Left renal pelvis (tissue), 4 donors: ENCODE results near the gene FAM110A. TPM values are rescaled to one million over a fixed set of nuclear protein-coding genes. Genes with fewer than 3 reads are reported as not detected.
A peak's percentile ranks its signal among the peaks of the same experiment; 100 is the strongest.
"Not testable (repeated sequence)": the region's sequence is repeated elsewhere in the genome, so short reads cannot be mapped to it uniquely, and the experiment has no call there.

Experiments used
- DNase-seq, 4 donors: peaks; one replicate each; pipeline ENCODE4 v3.0.0-alpha.2; 2013; ENCODE audit warnings: low read depth in 4 of 4, low spot score in 3 of 4
- polyA plus RNA-seq, 4 donors: library from polyadenylated mRNA; unstranded; fragments of 120-200 nt; gene quantifications; one replicate each; pipeline ENCODE4 v1.2.1, GENCODE V29; 2013; ENCODE audit not compliant: insufficient read length in 4 of 4

Gene FAM110A
- 10 to 100 TPM in 1 of 4 donors, 1 to 10 TPM in 3; 5.0 to 13.2 (median 7.9) TPM for polyA plus RNA-seq

DNA sequence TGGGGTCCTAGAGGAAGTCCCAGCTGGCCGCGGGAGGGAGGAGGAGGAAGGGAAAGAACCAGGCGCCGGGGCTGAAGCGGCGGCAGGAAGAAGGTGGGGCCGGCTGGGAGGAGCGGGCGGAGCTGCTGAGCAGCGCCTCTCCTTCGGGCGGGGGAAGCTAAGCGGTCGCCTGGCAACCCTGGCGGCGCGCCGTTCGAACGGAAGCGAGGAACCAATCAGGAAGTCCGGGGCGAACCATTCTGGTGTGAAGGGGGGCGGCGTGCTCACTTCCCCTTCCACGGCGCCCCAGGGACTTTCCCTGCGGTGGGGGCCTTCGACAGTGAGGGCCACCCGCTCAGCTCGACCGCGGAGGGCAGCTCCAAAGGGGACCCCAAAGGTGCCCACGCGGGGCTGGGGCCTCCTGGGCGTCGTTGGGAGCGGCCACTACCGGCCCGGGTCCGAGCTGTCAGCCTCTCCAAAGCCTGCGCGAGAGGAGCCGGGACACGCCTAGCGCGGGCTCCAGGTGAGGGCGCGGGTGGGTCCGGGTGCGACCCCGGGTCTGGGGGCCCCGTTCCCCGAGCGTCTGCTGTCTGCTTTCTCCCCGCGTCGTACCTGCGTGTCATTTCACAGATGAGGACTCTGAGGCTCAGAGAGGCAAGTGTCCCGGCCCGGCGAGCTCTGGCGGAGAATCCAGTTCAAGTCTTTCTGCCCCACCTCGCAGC, at the start of gene FAM110A:
Gene FAM110A, plus strand, starts transcription at position 266 of the 701 bp plus-strand sequence. CDS start 11,090 bp downstream, outside the sequence.
- peak; percentile 84 to 88 (median 85) for DNase-seq

DNA sequence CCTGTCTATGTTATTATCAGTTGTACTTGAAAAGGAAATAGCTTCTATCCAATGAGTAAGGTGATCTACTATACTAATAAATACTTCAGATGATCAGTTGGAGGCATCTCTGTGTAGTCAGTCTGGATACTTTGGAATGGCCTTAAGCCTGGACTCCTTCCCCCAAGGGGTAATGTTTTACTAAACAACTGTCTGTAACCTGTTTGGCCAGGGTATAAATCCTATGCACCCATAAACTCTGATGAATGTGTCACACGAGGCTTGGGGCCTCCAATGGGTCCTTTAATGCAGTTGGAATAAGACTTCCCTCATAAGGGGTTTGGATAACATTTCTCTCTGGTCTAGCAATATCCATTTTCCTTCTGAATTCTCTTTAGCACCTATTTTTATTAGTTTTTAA, 45.7 kb upstream of the FAM110A start:
- DNase-seq: no peak

DNA sequence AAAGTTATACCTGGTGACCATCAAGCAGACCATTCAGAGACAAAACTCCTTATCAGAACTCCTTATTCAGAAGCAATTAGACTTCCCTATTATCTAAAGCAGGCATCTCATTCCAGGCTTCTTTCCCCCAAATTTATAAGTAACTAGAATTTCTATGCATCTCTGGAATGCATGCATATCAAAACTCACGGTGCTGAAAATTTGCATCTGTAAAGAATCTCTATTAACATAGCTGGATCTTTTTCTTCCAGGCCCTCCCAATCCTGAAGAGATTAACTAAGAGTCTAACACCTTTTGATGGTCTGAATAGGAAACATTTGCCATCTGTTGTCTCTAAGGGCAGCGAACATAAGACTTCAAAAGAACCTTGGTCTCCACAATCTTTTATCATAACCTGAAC, 42.5 kb upstream of the FAM110A start:
- DNase-seq: no peak

DNA sequence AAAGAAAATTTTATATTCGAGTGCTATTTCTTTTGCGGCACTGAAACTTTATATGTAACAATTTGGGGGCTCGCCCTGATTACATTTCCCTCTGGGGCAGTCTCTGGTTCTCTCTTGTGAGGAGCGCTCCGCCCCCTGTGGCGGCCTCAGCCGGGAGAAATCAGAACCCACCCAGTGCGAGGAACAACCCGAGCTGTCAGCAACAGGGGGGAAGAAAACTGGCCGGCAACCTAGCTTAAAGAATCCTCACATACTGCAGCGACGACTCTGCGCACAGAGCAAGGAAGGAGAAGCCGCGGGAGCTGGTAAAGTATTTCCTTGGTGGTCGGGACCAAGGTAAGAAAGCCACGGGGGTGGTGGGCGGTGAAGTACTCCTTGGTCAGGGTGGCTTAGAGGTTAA, 41.3 kb upstream of the FAM110A start:
- no peak for DNase-seq

DNA sequence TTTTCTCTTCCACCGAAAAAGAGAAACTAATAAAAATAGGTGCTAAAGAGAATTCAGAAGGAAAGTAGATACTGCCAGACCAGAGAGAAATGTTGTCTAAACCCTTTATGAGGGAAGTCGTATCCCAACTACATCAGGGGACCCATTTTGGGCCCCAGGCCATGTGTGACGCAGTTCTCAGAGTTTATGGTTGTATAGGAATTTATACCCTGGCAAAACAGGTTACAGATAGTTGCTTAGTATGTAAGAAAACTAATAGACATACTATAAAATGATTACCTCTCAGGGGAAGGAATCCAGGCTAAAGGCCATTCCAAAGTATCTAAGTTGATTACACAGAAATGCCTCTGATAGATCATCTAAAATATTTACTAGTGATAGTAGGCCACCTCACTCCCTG, 36.6 kb upstream of the FAM110A start:
- DNase-seq: no peak

DNA sequence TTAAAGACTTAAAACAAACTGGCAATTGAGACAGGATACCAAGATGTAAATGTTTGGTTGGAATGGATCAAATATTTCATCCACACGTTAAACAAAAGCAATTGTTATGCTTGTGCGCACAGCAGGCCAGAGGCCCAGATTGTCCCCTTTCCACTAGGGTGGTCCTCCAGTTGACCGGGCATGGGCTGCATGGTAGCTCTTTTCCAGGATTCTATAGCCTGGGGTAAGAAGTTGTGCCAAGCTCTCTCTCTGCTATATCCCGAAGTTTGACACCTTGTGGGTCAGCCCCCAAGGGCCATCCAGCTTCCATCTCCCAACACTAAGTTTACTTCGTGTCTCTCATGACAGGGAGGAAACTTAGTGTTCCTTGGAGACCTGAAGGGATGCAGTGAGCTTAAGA, 34.8 kb upstream of the FAM110A start:
- DNase-seq: not testable (repeated sequence)

DNA sequence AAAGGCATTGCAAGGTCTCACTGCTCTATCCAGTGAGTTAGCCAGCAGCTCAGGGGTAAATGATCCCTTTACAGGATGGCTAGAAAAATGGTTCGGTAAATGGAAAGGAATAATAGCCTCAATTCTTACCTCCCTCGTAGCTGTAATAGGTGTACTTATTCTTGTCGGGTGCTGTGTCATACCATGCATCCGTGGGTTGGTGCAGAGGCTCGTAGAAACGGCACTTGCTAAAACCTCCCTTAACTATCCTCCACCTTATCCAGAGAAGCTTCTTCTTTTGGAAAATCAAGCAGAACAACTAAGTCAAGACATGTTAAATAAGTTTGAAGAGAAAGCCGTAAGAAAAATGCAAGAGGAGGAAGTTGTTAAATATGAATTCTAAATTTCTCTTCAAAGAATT, 33.5 kb upstream of the FAM110A start:
- DNase-seq: not testable (repeated sequence)

DNA sequence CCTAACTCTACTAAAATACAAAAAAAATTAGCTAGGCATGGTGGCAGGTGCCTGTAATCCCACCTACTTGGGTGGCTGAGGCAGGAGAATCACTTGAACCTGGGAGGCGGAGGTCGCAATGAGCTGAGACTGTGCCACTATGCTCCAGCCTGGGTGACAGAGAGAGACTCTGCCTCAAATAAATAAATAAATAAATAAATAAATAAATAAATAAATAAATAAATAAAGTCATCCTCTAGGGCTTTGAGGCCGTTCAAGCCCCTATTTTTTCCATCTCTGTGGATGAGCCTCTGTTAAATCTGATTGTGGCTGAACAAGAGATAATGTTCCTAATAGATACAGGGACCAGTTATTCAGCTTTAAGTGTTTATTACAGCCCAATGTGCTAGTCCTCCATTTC, 31.8 kb upstream of the FAM110A start:
- no peak for DNase-seq

DNA sequence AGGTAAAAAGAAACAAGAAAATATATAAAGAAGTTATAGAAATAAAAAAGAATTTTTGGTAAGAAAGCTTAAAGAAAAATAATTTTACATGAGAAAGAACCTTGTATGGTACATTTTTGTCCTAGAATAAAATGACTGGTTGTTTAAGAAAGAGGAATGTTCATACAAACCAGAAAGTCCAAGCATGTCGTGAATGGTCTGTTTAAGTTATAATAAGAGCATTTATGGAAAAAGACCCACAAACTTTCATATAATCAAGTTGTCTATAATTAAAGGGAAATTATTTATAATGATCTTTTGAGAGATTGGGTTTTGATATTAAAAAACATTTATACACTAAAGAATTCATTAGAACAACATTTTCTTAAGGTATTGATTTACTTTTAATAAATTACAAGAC, 27.8 kb upstream of the FAM110A start:
- DNase-seq: no peak

DNA sequence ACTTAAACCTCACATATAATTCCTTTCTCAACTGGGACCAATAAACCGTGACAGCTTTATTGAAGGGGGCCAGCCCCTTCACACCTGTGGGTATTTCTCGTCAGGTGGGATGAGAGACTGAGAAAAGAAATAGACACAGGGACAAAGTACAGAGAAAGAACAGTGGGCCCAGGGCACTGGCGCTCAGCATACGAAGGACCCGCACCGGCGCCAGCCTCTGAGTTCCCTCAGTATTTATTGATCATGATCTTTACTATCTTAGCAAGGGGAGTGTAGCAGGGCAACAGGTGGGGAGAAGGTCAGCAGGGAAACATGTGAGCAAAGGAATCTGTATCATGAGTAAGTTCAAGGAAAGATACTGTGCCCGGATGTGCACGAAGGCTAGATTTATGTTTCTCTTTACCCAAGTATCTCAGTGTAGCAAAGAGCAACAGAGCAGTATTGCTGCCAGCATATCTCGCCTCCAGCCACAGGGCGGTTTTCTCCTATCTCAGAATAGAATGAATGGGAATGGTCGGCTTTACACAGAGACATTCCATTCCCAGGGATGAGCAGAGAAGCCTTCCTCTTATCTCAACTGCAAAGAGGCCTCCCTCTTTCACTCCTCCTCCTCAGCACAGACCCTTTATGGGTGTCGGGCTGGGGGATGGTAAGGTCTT, 21.6 kb upstream of the FAM110A start:
- DNase-seq: not testable (repeated sequence)

DNA sequence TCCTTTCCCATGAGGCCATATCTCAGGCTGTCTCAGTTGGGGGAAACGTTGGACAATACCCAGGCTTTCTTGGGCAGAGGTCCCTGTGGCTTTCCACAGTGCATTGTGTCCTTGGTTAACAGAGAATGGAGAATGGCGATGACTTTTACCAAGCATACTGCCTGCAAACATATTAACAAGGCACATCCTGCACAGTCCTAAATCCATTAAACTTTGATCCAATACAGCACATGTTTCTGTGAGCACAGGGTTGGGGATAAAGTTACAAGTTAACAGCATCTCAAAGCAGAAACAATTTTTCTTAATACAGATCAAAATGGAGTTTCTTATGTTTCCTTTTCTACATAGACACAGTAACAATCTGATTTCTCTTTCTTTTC, 21.1 kb upstream of the FAM110A start:
- DNase-seq: not testable (repeated sequence)

DNA sequence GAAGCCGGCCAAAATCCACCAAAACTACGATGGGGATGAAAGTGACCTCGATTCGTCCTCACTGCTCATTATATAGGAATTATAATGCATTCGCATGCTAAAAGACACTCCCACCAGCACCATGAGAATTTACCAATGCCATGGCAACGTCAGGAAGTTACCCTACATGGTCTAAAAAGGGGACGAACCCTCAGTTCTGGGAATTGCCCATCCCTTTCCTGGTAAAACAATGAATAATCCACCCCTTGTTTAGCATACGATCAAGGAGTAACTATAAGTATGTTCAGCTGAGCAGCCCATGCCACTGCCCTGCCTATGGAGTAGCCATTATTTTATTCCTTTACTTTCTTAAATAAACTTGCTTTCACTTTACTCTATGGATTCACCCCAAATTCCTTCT, 20.1 kb upstream of the FAM110A start:
- no peak for DNase-seq

DNA sequence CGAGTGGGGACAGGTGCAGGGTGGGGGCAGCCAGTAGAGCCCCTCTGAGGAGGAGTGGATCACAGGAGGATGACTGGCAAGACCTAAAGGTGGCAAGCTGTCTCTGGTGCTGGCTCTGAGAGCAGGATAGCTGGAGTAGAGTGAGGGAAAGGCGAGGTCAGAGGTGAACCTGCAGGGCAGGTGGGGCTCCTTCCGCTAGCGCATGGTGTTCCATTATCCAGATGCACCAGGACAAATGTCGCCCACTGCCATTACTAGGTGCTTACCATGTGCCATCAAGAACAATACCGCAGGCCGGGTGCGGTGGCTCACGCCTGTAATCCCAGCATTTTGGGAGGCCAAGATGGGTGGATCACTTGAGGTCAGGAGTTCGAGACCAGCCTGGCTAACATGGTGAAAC, 18.3 kb upstream of the FAM110A start:
- no peak for DNase-seq

DNA sequence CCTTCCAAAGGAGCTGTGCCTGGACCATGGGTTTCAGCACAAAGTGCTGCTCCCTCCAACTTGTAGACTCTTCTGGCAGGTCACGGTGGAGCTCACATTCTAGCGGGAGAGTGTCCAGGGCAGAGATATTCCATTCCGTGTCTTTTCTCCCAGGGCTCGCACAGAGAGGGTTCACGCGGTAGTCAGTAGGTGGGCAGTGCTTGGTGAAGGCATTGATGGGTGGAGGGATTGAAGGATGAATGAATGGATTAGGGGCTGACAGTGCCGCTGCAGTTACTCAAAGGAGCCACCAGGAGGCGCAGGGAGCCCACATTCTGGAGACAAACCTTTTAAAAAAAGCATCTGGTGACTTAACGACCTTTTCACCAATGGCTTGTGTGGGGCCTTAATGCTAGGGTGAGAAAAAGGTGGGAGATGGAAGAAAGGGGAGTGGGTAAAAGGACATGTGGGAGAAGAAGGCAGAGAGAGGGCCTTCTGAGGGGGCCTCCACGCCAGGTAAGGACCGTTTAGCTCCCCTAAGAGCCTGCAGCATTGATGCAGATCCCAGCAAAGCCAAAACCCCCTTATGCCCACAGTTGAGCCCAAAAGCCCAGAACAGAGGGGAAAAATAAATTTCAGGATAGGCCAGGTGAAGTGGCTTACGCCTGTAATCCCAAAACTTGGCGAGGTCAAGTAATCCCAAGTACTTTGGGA, 17.5 kb upstream of the FAM110A start:
- DNase-seq: peak in 2 of 4 donors; percentile 22 to 26

DNA sequence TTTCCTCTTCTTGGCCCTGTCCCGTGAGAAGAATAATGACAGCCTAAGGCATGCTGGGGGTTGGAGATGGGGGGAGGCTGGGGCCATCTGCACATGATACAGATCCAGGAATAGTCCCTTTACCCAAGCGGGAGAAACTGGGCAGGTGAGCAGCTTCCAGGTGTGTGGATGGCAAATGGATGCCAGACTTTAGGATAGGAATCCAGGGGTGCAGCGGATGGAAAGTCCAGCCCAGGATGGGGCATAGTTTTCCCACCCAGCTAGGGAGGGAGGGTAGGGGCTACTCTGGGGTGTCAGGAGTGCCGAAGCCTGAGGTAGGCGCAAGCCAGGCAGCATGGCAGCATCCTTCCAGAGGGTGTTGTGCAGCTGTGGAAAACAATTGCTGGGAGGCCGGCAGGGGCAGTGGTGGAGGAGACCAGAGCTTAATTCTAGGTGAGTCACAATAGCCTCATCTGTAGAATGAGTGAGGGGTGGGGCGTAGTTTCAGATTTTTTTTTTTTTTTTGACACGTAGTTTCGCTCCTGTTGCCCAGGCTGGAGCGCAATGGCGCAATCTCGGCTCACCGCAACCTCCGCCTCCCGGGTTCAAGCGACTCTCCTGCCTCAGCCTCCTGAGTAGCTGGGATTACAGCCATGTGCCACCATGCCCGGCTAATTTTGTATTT, 15.4 kb upstream of the FAM110A start:
- no peak for DNase-seq

DNA sequence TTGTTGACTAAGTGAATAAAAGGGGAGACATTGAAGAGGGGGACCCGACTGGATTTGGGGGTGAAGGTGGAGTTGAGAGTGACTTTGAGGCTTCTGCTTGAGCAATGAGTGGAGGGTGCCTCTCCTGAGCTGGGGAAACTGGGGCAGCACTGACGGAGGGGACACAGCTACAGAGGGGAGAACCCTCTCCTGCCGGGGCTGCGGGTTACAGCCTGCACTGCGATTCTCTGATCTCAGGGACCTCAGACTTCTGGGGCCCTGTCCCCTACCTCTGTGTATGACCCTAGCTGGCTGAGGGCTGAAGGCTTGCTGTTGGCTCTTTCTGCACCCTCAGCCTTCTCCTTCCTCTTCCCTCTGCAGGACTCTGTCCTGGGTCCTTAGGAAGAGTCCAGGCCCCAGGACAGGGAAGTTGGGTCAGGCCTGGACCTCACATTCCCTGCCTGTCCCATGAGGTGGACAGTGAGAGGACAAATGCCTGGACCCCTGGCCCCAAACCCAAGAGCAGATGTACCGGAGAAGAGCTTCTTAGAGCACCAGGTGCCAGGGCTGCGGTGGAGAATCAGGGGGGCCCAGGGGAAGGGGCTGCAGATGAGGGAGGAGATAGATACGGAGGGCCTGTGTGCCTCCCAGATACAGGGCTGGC, 13.7 kb upstream of the FAM110A start:
- DNase-seq: no peak

DNA sequence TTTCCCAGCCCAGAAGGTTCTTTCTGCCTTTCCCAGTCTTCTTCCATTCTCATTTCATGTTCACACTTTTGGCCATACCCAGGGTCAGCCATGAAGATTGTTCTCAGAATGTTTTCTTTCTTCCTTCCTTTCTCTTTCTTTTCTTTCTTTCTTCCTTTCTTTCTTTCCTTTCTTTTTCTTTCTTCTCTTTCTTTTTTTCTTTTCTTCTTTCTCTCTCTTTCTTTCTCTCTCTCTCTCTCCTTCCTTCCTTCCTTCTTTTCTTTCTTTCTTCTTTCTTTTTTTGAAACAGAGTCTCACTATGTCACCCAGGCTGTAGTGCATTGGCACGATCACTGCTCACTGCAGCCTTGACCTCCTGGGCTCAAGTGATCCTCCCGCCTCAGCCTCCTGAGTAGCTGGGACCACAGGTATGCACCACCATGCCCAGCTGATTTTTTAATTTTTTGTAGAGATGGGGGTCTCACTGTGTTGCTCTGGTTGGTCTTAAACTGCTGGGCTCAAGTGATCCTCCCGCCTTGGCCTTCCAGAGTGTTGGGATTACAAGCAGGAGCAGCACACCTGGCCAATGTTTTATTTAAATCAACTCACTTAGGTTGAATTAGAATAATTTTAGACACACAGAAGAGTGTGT, 13.1 kb upstream of the FAM110A start:
- DNase-seq: no peak

DNA sequence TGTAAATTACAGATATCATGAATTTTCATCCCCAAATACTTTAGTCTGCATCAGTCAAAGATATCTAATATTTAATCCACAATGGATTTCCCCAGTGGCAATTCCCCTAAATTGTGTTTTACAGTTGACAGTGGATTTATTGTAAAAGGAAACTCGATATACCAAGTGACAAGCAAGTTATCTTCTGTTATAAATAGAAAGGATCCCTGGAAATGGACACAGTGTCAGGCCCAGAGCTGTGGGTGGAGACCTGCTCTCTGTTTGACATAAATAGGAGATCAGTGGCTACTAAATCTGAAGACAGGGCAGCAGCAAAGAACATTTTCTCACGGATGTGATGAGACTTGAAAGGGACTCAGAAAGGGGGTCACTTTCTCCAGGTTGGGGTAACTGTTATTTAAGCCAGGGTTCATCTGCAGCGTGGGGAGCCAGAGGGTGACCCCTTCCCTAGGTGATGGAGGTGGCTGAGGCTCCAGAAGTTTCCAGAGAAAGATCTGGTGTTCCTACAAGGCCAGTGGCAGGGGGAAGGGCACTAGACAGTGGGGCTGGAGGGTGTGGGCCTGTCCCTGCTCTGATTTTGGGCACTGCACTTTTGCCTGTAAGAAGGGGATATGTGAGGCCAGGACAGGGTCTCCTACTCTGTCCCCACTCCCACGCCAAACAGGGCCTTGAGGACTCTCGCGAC, 12.3 kb upstream of the FAM110A start:
- no peak for DNase-seq

DNA sequence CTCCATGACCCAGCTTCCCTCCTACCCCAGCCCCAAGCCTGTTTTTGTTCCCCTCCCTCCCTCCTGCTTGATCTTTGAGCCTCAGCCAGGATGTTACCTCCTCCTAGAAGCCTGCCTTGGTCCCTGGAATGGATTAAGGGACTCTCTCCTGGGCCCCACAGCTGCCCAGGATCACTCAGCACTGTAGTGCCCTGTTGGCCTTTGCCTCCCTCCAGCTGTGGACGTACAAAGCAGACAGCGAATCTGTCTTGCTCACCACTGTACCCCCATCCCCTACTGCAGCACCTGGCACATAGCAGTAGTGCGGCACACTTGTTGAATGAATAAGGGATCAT, 11.8 kb upstream of the FAM110A start:
- DNase-seq: no peak
